Fibroblast of upper back skin (primary cell): ENCODE results near the gene RETNLB.

Source experiments
- DNase-seq: peaks from one replicate; pipeline ENCODE4 v3.0.0-alpha.2; 2013

RETNLB gene, protein sequence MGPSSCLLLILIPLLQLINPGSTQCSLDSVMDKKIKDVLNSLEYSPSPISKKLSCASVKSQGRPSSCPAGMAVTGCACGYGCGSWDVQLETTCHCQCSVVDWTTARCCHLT

DNA sequence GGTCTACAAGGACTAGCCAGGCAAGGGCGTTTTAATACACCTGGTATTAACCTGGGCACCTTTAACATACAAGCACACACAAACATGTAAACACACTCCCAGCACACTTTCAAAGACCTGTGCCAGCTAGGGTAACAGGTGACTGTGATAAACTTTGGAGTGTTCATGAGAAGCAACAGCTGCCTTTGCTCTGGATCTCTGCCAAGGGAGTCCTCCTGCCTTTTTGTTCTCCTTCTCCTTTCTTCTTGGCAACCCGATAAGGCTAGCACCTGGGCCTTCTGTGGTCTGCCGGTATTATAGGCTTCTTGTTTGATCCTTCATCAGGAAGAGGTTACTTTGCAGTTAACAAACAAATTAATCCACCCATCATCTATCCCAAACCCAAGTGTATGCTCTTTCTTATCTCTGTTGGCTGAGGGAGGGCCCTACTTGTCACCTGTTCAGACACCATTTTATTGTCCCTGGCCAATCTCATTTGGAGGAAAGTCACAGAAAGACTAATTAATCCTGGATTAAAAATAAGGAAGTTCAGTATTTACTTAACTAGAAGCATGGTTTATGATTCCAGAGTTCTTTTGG lies at the start of gene RETNLB:
TSS of gene RETNLB (minus strand) at position 7 of the 579 bp plus-strand sequence. CDS start 225 bp downstream, outside the sequence.
- no peak for DNase-seq

DNA sequence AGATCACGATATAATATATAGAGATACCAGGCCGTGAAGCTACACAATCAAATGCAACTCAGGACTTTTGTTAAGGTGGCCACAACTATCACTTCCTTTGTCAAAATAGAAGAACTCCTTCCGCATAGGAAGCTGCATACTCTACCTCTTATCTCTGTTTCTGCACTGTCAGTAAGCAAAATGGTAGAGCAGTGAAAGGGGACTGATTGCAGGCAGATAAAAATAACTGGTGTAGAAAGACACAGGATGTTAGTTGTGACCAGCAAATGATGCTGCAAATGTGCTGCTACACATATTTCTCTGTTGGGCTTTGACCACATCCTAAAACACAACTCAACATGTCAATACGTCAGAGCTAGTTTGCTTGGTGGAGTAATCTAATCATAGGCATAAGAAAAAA lies 49.1 kb upstream of the RETNLB start:
- no peak for DNase-seq

DNA sequence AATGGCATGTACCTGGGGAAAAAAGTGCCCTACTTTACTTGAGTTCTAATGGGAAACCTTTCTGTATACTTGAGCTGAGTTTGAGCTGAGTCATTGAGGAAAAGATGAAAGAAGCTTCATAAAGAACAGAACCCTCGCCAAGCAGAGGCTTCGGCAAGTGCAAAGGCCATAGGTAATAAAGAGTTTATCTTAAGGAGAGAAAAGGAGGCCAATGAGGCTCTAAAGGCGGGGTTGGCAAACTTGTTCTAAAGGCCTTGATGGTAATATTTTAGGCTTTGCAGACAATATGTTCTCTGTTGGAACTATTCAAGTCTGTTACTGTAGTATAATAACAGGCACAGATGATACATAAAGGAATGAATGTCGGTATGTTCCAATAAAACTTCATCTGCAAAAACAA lies 47.8 kb upstream of the RETNLB start:
- no peak for DNase-seq

DNA sequence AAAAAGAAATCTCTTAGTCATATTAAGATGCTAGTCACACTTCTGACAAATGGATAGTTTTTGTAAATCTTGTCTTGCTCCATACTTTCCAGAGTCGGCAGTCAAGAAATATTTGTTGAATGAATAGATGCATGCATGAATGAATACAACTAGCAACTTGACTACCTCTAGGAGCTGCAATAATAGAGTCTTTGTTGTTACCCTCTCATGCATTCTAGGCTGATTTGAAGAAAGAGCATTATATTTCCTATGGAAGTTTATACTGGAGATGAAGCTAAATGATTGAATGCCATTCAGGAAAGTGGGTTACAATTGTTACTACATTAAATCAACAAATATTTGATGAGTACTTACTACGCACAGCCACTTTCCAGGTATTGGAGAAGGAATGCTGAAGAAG lies 47.2 kb upstream of the RETNLB start:
- no peak for DNase-seq

DNA sequence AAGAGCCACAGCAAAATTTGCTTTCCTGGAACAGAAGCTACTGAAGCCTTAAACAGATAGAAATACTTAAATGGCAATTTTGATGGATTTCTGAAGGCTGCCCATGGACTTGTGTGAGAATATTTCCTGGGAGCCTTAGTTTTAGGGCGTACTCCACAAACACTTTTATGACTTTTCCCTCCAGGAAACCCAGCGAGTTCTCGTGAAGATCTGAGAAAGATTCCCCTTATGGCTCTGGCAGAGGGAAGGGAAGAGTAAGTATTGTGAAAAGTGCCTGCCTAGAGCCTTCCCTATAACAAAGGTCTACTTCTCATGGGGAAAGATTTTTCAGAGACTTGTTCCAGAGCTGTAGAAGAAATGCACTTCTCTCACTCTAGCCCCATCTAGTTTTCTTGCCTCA lies 34.3 kb upstream of the RETNLB start:
- DNase-seq = no peak

DNA sequence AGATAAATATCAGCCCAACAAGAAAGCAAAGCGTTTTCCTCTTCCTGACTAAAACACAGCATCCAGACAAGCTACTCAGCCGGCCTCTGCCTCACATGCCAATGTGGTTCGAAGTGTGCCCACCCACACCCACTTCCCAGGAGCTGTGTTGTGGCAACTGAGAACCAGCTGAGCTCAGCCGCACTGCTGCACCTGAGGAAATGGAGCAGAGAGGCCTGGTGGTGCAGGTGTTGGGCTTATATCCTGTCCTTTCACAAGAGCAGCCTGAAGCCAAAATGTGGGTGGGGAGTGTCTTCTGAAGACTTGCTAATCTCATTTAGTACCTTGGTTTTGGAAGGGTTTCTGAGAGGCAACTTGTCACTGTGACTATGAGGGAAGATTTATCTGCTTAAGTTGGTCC lies 23.0 kb upstream of the RETNLB start:
- no peak for DNase-seq

DNA sequence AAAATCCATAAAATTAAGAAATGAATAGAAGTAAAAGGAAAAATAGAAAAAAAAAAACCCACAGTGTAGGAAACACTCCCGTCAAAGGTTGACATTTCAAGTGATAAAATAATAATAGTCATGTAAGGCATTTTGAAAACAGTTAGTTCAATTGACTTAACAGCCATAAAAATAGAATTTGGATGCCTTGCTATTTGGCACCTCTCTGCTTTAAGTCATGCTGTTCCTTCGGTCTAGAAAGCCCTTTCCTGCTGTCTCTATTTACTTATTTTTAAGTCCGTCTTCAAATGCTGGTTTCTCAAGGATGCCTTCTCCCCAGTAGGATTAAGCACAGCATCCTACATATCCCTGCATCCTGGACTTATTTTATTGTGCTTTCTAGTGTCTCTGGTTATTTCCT lies 22.3 kb upstream of the RETNLB start:
- no peak for DNase-seq

DNA sequence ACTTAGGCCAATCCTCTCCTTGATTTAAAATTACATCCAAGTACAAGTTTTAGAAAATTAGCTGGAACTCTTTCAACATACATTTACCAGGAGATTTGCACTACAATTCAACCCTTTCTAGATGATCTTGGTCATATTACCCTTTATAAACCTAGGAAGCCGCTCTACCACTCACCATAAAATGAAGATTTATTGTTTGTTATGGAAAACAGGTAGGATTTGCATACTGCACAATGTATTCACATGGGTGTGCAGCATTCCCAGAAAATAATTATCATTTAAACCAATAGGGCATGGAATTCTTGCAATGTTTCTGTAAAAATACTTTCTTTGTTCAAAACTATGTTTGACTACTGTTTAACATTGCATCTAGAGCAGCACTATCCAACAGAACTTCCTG lies 18.4 kb upstream of the RETNLB start:
- DNase-seq = no peak

DNA sequence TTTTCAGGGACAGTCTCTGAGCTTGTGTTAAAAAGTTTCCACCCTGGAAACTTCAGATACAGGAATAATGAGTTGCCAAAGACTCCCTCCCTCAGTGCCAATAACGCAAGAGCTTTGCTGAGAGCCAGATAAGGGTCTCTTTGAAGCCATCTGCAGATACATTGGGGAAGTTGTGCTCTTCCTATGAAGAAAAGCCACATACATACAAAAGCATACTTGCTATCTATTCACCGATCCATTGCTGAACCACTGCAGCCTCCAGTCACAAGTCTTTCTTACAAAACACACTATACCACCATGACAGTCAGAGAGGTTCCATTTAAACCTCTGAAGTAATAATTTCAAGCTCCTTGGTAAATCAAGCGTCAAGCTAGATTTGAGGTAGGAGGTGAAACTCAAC lies 10.0 kb upstream of the RETNLB start:
- DNase-seq = no peak

DNA sequence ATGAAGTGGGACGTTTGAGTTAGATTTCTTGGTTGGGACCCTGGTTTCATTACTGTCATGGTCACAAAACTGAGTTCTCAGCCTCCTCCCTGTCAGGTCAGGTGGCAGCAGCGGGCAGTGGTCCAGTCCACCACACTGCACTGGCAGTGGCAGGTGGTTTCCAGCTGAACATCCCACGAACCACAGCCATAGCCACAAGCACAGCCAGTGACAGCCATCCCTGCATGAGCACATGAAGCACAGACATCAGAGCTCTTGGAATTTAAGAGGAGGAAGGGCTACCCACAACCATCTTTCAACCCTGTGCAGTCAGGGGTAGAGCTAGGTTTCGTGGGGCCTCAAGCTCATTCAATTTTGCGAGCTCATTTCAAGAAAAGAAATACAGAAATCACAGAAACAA lies 1.5 kb downstream of the RETNLB start:
- no peak for DNase-seq

DNA sequence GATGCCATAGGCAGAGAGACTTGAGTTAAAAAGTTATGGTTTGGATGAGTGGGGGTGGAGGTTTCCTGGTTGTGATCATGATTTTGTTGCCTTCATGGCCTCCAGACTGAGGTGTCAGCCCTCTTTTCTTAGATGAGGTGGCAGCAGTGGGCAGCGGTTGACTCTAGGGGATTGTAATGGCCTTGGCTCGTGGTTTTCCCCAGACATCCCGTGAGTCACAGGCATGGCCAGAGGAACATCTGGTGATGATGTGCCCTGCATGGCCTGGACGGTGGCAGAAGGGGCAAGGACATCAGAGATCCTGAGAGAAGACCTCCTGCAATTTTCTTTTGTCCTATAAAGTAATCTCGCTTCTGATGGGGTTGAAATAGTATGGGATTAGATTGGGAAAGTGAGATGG lies 12.4 kb downstream of the RETNLB start:
- DNase-seq = no peak

DNA sequence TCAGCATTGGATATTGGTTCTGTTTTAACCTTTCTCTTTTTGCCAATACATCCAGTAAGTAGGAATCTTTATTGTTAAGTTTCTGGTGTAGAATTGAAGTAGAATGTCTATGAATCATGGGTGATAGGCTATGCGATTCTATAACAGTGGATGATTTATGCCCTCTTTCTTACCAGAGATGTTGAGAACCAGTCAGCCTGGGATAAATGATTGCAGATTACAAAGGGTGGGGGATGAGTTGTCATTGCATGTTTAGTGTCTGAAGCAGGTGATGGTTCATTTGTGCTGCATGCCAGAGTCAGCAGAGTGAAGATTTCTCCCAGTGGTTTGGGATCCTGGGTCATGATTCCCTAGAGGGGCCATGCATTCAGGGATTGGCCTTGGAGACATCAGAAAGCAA lies 14.3 kb downstream of the RETNLB start:
- DNase-seq = no peak

DNA sequence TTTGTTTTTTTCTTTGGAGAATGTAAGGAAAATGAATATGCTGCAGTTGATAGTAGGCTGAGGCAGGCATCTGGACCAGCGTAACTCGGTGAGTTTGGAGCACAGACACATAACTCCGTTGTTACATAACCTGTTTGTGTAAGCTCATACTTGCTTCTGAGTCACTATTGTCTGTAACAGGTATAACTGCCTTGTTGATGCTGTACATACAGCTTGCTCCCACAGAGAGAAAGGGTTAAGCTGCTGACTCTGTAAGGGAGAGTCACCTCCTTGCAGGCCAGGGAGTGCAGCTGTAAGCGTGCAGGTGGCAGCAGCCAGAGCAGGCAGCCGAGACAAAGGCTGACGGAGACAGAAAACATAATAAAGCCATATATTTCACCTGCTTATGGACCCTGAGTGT lies 20.4 kb downstream of the RETNLB start:
- no peak for DNase-seq

DNA sequence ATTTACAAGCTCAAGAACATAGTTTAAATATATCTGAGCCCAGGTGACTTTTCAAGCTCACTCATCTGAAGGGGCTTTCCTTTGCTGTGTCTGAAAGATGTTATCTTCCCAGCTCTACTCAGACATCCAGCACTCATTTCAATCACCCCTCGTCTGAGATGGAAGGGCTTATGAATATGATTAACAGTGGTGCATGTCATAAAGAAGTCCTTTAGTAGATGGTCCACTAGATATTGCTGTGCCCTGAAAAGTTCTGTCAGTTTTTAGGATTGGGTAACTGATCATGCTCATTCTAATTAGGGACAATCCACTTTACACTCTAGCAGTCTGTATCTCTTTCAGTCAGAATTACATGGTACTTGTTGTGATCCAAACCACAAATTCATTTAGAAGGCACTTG lies 28.3 kb downstream of the RETNLB start:
- DNase-seq = no peak

DNA sequence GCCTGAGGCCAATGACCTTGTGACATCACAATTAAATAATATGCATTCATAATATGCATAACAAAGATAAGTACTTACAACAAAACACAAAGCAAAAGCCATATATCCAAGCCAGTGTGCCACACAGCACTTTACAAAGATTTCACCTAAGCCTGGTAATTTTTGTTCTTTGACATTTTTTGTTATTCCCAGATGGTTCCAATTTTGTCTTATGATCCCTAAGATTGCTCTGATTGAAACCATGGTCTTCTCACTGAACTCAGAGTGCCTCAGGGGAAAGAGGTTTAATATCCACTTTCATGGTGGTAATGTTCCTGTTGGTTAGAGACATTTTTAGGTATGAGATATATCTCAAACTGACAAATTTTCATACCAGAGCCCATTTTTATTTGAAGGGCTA lies 29.1 kb downstream of the RETNLB start:
- DNase-seq = no peak

DNA sequence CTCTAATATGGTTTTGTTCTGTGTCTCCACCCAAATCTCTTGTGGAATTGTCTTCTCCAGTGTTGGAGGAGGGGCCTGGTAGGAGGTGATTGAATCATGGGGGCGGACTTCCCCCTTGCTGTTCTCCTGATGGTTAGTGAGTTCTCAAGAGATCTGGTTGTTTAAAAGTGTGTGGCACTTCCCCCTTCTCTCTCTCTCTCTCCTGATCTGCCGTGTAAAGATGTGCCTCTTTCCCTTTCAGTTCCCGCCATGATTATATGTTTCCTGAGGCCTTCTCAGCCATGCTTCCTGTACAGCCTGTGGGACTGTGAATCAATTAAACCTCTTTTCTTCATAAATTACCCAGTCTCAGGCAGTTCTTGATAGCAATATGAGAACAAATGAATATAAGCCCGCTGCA lies 33.1 kb downstream of the RETNLB start:
- no peak for DNase-seq

DNA sequence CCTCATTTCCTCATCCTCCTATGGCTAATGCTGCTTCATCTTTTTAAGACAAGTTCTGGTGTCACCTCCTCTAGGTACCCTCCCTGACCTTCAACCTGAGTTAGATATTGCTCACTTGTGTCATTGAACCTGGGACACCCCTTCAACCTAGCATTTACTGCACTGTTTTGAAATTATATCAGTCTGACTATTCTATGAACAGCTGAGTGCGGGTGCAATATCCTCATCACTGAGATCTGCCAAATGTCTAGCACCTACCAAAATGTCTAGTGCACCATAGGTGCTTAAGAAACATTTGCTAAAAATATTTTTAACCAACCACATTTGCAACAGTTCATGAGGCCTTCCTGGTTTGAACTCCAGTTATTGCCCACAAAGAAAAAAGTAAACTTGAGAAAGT lies 34.5 kb downstream of the RETNLB start:
- DNase-seq = no peak

DNA sequence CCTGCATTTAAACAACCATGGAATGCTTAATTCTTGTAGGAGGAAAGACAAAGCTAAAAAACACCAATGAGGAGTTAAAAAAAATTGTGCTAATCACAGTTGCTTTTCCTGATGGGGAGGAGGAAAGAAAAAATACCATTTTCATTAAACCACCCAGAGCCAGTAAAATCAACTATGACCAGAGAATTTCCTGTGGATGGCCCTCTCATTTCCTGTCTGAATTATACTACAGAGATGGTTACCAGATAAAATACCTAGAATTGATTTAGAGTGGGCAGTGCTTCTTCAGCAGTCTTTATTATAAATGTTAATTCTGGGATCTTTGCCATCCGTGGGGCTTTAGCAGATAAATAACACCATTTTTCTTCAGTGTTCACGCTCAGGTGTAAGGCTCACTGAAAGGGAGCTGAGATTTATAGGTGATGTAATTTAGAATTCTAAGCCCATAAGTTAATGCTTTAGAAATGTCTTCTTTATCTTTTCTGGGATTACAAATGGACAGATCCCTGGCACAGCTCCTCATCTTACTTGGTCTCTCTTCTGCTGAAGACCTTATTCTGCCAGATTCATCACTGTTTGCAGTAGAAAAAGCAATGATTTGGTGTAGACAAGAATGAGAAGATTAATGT lies 37.9 kb downstream of the RETNLB start:
- DNase-seq = no peak

DNA sequence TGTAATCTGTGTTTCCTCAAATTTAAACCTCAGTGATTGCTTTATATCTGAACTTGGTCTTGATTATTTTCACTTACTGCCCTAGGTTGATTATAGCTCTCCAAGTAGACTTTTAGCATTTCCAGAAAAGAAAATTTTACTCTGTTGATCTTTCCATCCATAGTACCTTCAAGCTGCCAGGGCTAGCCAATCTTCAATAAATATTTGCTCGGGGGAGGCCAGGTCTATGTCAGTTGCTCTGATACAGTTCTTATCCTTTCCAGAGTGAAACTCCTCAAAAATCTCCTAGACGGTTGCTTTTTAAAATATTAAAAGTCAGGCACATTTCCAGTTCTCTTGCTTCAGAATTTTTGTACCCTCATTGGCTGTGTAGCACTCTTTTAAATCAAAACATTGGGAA lies 38.8 kb downstream of the RETNLB start:
- DNase-seq = no peak

DNA sequence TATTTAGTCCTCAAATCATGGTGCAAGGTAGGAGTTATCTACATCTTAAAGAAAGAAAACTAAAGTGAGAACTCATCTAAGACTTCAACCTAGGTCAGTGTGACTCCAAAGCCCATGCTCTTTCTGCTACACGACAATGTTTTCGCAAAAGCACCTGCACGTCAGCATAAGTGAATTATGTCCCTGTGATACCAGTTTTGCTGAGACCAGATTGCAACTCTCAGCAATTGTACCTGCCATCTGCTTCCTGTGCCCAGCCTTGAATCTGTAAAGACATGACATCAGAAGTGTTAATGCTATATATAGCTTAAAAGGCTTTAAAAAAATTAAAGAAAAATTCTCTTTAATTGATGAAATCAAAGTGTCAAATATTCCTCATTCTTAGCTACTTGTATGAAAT lies 43.4 kb downstream of the RETNLB start:
- no peak for DNase-seq

DNA sequence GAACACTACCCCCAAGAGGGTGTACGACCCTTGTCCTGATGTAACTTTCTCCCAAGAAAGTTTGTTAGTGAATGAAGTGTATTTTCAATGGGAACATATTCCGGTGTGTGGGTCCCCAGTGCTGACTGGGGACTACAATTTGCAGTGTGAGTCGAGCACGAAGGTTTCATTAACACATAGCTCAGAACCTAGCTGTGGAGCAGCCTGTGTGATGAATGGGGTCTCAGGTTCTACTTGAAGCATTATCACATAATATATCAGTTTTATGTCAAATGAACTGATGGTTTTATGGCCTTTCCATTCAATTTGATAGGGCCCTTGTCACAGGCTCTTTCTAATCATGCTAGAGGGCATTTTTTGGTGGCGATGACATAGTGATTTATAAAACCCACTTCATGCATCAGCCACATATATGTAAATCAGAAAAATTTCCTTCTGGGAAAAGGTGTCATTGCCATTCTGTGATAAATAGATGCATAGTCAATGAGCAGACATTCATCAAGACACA lies 44.1 kb downstream of the RETNLB start:
- no peak for DNase-seq
